Choroid plexus epithelial cell (primary cell): ENCODE data around the gene FAM156B.
"Not testable (repeated sequence)": the region's sequence is repeated elsewhere in the genome, so short reads cannot be mapped to it uniquely, and the experiment has no call there.

Experiments used
- DNase-seq: peaks from one replicate; pipeline ENCODE4 v3.0.0-alpha.2; 2010; ENCODE audit warnings: low read depth
- H3K4me3 ChIP-seq: 2 replicates; pipeline ENCODE4 v1.5.1; 2011; ENCODE audit warnings: low read depth, mild to moderate bottlenecking, control low read depth, low read length, moderate library complexity
- CTCF ChIP-seq: conservative IDR thresholded peaks from 2 replicates; pipeline ENCODE4 v1.5.1; 2011; ENCODE audit warnings: low read depth, mild to moderate bottlenecking, control low read depth, inconsistent platforms, low read length, moderate library complexity

The FAM156B gene, protein sequence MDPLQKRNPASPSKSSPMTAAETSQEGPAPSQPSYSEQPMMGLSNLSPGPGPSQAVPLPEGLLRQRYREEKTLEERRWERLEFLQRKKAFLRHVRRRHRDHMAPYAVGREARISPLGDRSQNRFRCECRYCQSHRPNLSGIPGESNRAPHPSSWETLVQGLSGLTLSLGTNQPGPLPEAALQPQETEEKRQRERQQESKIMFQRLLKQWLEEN

DNA sequence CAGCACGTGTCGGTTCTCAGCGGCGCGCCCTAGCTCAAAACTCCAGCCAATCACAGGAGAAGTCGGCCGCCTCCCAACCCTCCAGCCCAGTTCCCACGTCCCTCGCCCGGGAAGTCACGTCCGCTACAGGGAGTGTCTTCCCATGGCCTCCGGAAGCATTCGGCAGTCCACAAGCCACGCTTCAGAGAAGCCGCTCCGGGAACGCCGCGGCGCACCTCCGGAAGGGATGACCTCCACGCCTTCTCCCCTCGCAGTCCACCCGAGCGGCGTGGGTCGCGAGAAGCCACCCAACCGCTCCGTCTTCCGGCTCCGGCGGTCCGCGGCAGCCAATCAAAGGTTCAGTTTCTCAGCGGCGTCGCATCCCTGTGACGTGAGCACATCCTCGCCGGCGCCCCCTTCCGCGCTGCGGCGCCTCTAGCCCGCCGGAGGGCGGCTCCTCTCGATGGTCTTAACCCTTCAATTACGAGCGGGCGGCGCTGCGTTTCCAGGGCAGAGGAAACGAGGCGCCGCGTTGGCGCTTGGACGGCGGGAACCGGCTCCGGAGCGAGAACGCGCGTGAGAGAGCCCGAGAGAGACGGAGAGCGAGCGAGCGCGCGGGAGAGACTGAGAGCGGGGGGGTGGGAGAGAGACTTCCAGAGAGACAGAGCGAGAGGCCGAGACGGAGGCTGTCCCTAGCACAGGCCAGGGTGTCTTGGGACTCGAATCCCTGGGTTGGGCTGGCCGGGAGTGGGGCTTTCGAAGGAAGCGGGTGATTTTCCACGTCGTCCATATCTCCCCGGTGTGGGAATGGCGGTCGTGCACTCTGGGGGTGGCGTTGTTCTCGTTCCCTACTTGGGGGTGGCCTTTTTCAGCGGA lies at the start of gene FAM156B:
Gene FAM156B (plus strand): TSS at position 476 of the 855 bp plus-strand sequence. CDS start 9,896 bp downstream, outside the sequence.
- DNase-seq, H3K4me3 ChIP-seq: not testable (repeated sequence)

DNA sequence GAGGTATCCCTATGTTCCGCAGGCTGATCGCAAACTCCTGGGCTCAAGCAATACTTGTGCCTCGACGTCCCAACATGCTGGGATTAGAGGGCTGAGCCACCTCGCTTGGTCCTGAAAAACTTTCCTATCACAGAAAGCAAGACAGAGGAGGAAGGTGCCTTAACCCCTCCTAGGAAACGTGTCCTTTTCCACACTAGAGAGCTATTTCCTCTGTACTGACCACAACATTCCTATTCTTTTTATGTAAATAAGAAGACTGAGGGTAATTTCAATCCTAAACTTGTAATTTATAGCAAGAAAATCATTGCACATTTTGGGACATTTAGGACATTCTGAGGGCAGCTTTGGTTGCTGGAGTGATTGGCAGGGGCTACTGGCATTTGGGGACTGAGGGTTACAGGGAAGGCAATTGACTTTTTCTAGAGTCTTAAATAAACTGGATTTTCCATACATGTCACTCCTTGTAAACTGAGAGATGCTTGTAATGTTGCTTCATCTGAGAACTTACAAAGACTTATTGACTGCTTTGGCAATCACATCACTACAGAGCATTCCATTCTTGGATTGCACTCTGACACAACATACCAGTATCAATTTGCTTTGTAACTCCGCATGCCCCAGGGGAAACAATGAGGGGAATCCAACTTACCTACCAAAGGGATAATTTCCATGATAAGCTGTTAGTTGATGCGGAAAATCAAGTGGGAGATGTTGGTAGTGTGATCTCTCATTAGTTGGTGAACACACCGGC lies 44.8 kb upstream of the FAM156B start:
- DNase-seq = peak; percentile 26
- no peak for TF ChIP-seq CTCF

GRCh38 chrX:52856991-52857525 lies 40.1 kb upstream of the FAM156B start:
- not testable (repeated sequence) for H3K4me3 ChIP-seq, DNase-seq

More for the DNA sequence above, 44.8 kb upstream of the FAM156B start:
- no peak overlapping the region for H3K4me3 ChIP-seq

GRCh38 chrX:52865343-52865998 lies 31.7 kb upstream of the FAM156B start:
- no peak overlapping the region for H3K4me3 ChIP-seq
- DNase-seq = peak; percentile 4
- TF ChIP-seq CTCF = no peak

DNA sequence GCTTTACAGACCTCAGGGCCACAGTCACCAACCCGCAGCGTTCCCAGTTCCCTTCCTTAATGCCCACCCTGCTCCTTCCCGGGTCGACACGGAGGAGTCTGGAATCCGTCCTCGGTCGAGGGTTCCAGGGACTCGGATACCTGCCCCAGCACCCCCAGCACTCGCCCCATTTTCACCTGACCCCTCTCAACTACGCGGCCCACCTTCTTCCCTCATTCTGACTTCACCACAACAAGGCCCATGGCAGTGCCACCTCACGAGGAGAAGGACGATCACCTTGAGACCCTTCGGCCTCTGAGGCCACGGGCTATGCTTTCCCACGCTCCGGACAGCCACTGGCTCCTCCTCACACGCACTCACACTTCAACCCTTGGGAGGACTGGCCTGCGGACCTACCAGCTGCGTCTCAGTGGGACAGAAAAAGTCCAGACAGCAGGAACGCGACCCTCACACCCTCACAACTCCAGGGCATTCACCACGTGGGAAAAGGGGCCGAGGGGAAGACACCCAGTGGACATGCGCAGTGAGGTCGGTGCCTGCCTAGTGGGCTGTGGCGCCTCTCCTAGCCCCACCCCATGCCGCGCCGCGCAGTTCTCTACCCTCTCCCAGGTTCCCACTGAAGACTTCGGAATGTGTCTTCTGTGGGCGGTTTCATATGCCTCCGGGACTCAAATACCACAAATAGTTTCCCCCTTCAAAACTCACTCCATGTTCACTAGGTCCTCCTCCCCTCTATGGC lies 29.4 kb upstream of the FAM156B start, which contains the start of gene XAGE3:
Gene XAGE3 (minus strand): TSS at position 474 of the 739 bp plus-strand sequence. CDS start 950 bp downstream, outside the sequence.
- H3K4me3 ChIP-seq = no peak within 1 kb of the TSS
- no peak for TF ChIP-seq CTCF
- no peak for DNase-seq

- no peak for TF ChIP-seq CTCF
- H3K4me3 ChIP-seq = no peak overlapping the region
- no peak for DNase-seq
These were observed 27.1 kb upstream of the FAM156B start for GRCh38 chrX:52870046-52870445.

DNA sequence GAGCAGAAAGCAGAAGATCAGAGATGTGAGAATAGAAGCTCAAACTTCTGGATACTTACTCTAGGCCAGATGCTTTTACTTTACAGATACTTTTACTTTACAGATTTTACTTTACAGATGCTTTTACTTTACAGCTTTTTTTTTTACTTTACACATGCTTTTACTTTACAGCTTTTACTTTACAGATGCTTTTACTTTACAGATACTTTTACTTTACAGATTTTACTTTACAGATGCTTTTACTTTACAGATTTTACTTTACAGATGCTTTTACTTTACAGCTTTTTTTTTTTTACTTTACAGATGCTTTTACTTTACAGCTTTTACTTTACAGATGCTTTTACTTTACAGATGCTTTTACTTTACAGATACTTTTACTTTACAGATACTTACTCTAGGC lies 23.3 kb upstream of the FAM156B start:
- not testable (repeated sequence) for DNase-seq, H3K4me3 ChIP-seq
